Endothelial cell of umbilical vein (primary cell): Measurements from ENCODE around the gene WWC1. TPM values are rescaled to one million over a fixed set of nuclear protein-coding genes. Genes with fewer than 3 reads are reported as not detected.

Experiments used
- BruUV-seq: library from RNA; stranded (reverse); fragments of 400-500 nt; replicated peaks from 2 replicates; lab custom pipeline; 2021; lab: Mats Ljungman, UMichigan
- CTCF ChIA-PET: fragments of 300-600, 350-600 bp; sonication (Branson Sonifier 250); formaldehyde crosslinking; loops from one replicate; lab custom pipeline; 2021; ENCODE audit warnings: antibody characterized with exemption, inconsistent platforms; lab: Charles Lee
- POLR2A ChIA-PET: fragments of 300-600, 350-600 bp; sonication (Branson Sonifier 250); formaldehyde crosslinking; loops from one replicate; lab custom pipeline; 2021; ENCODE audit warnings: antibody characterized with exemption, inconsistent platforms; lab: Charles Lee
- DNase-seq: peaks from one replicate; pipeline ENCODE4 v3.0.0-alpha.2; 2011; ENCODE audit warnings: low read depth, low spot score
- FAIRE-seq: peaks from 2 replicates; lab custom pipeline; 2011; peaks lifted over from hg19 to GRCh38; lab: Jason Lieb, UNC
- H2AFZ ChIP-seq: 2 replicates; pipeline ENCODE4 v1.6.0; 2012; ENCODE audit warnings: low read depth, low read length, control low read depth, inconsistent platforms
- H3K27ac ChIP-seq: 2 replicates; pipeline ENCODE4 v1.5.1; 2011; ENCODE audit warnings: low read depth, mild to moderate bottlenecking, control low read depth, low read length, moderate library complexity; ENCODE audit not compliant: insufficient read depth
- H3K27me3 ChIP-seq, 2 experiments: 2 replicates each; pipeline versions ENCODE4 v1.6.0 to v1.6.1; 2011; ENCODE audit warnings: low read length in 2 of 2, mixed read lengths in 1 of 2; ENCODE audit not compliant: control insufficient read depth in 2 of 2, insufficient read depth in 2 of 2
- H3K36me3 ChIP-seq, 2 experiments: 2 replicates in 1 of 2; 3 replicates in 1 of 2; pipeline ENCODE4 v1.5.1; 2011; ENCODE audit warnings: low read length in 2 of 2, mild to moderate bottlenecking in 1 of 2, moderate library complexity in 1 of 2; ENCODE audit not compliant: control insufficient read depth in 2 of 2, insufficient read depth in 2 of 2; ENCODE audit errors: extremely low read depth in 1 of 2
- H3K4me1 ChIP-seq: 3 replicates; pipeline ENCODE4 v1.5.1; 2011; ENCODE audit warnings: mild to moderate bottlenecking, low read length; ENCODE audit not compliant: control insufficient read depth, insufficient read depth; ENCODE audit errors: extremely low read depth
- H3K4me2 ChIP-seq: 2 replicates; pipeline ENCODE4 v1.6.1; 2011; ENCODE audit warnings: low read length, control low read depth, mixed read lengths; ENCODE audit not compliant: insufficient read depth
- H3K4me3 ChIP-seq, 3 experiments: fragments of 200-600 bp in 1 of 3; sonication (generic), shearing (Covaris generic) in 1 of 3; replicated peaks in 1 of 3; 2 replicates each; pipeline ENCODE4 v1.5.1; 2011 to 2016; ENCODE audit warnings: control low read depth in 3 of 3, low read length in 3 of 3, mild to moderate bottlenecking in 2 of 3, inconsistent platforms in 1 of 3, low read depth in 1 of 3, moderate library complexity in 1 of 3; ENCODE audit not compliant: insufficient read depth in 1 of 3
- H3K79me2 ChIP-seq: 2 replicates; pipeline ENCODE4 v1.6.0; 2012; ENCODE audit warnings: low read length, inconsistent platforms; ENCODE audit not compliant: control insufficient read depth, insufficient read depth
- H3K9ac ChIP-seq: replicated peaks from 2 replicates; pipeline ENCODE3; 2011; ENCODE audit warnings: low read length, control low read depth; ENCODE audit not compliant: insufficient read depth; ENCODE audit errors: extremely low read depth
- H3K9me1 ChIP-seq: replicated peaks from 3 replicates; pipeline ENCODE4 v1.6.0; 2011; ENCODE audit warnings: mild to moderate bottlenecking, low read length; ENCODE audit not compliant: control insufficient read depth, insufficient read depth; ENCODE audit errors: extremely low read depth
- H3K9me3 ChIP-seq: replicated peaks from 2 replicates; pipeline ENCODE4 v1.5.1; 2012; ENCODE audit warnings: low read length, inconsistent platforms; ENCODE audit not compliant: control insufficient read depth, insufficient read depth
- H4K20me1 ChIP-seq: replicated peaks from 2 replicates; pipeline ENCODE3; 2011; ENCODE audit warnings: mild to moderate bottlenecking, low read length; ENCODE audit not compliant: control insufficient read depth, insufficient read depth; ENCODE audit errors: extremely low read depth
- EZH2 ChIP-seq: IDR thresholded peaks from 2 replicates; pipeline ENCODE4 v1.6.1; 2012; ENCODE audit warnings: borderline replicate concordance, low read depth, mild to moderate bottlenecking, moderate library complexity, low read length, inconsistent platforms; ENCODE audit not compliant: severe bottlenecking
- FOS ChIP-seq: IDR thresholded peaks from 2 replicates; pipeline ENCODE4 v1.6.1; 2011; ENCODE audit warnings: mild to moderate bottlenecking, low read length, moderate library complexity, borderline replicate concordance; ENCODE audit not compliant: insufficient read depth
- GATA2 ChIP-seq: IDR thresholded peaks from 2 replicates; pipeline ENCODE4 v1.7.0; 2011; ENCODE audit warnings: low read depth, mild to moderate bottlenecking, moderate library complexity, mixed read lengths, low read length; ENCODE audit not compliant: insufficient read length, insufficient read depth
- JUN ChIP-seq: IDR thresholded peaks from 2 replicates; pipeline ENCODE4 v1.6.1; 2011; ENCODE audit warnings: borderline replicate concordance, low read depth; ENCODE audit not compliant: insufficient read length, insufficient read depth
- POLR2A ChIP-seq: IDR thresholded peaks from 2 replicates; pipeline ENCODE4 v1.6.1; 2012; ENCODE audit warnings: low read depth, mild to moderate bottlenecking, control low read depth, low read length
- POLR2AphosphoS5 ChIP-seq: IDR thresholded peaks from 2 replicates; pipeline ENCODE4 v1.6.1; 2012; ENCODE audit warnings: low read depth, mild to moderate bottlenecking, control low read depth, low read length, moderate library complexity; ENCODE audit not compliant: insufficient read depth
- dilution Hi-C: fragments of 300-500 bp; cut with MboI; formaldehyde crosslinking; loops from one replicate; pipeline ENCODE4 v1.15.0; 2019; ENCODE audit warnings: low sequenced_read_pairs; ENCODE audit not compliant: extremely low pct_ligation_motif_present
- intact Hi-C: fragments of 100-400 bp; cut with micrococcal nuclease; formaldehyde crosslinking; loops from one replicate; pipeline ENCODE4 v1.10.0; 2022
- polyA plus RNA-seq, 4 experiments: library from polyadenylated mRNA; depleted of rRNA in 3 of 4; stranded (reverse) in 3 of 4; unstranded in 1 of 4; fragments of >200 nt; gene quantifications; 2 replicates each; pipeline versions ENCODE4 v1.2.1 to v1.2.3, GENCODE V29; 2011 to 2012; ENCODE audit warnings: missing spikeins in 1 of 4
- total RNA-seq: library from RNA; stranded (reverse); gene quantifications from 2 replicates; pipeline ENCODE4 v1.2.3, GENCODE V29; 2021
- TF ChIP-seq, protein P1 (sequence below): IDR thresholded peaks from 2 replicates; pipeline ENCODE4 v1.6.1; 2011; ENCODE audit not compliant: insufficient read depth, insufficient read length

Gene WWC1
- total and polyA plus RNA-seq, 2 donors (not counting 3 experiments of a cell fraction or from before 2014, with no cell fraction given), result 0.03 to 0.91 TPM

DNA sequence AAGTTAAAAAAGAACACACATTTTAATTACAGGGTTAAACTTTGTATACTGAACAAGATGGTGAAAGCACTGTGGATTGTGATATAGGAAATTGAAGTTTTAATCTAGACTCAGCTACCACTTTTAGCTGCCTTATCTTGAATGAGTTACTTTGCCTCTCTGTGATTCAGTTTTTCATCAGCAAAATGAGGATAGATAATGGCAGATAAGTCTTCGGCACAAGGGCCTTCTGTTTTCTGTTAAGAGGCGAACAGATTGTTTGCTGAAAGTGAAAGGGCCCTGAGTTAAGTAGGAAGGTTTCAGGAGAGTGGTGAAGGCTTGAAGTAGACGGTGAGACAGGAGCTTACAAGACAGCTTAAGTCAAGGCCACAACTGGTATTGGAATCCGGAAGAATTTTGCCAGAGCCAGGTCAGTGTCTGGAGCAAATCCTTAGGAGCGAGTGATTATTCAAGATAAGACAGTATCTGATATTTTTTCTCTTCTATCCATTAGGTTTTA is 202.7 kb downstream of the WWC1 start:
- Histone ChIP-seq H3K4me1 (no peaks in the 10 kb centered on the region), H3K9ac (no peak overlapping the region), H3K36me3 (peaks cover 22 to 26% of the 10 kb centered on the region in 2 experiments), H4K20me1 (no peaks in the 10 kb centered on the region), H3K27ac (no peak overlapping the region), H2AFZ (no peak overlapping the region), H3K27me3 (no peaks in the 10 kb centered on the region), H3K4me2 (no peak overlapping the region), H3K9me3 (no peaks in the 10 kb centered on the region), H3K9me1 (no peaks in the 10 kb centered on the region), H3K4me3 (no peak overlapping the region), H3K79me2 (peaks cover 4% of the 10 kb centered on the region)
- dilution Hi-C loops, result no loop called here
- TF ChIP-seq POLR2A (no peak), POLR2AphosphoS5 (no peak), GATA2 (no peak)
- POLR2A ChIA-PET, result no interaction called here
- CTCF ChIA-PET, result no interaction called here
- no TSS peak for BruUV-seq
- FAIRE-seq (no peak), DNase-seq (no peak)
- intact Hi-C loops, result no loop called here

DNA sequence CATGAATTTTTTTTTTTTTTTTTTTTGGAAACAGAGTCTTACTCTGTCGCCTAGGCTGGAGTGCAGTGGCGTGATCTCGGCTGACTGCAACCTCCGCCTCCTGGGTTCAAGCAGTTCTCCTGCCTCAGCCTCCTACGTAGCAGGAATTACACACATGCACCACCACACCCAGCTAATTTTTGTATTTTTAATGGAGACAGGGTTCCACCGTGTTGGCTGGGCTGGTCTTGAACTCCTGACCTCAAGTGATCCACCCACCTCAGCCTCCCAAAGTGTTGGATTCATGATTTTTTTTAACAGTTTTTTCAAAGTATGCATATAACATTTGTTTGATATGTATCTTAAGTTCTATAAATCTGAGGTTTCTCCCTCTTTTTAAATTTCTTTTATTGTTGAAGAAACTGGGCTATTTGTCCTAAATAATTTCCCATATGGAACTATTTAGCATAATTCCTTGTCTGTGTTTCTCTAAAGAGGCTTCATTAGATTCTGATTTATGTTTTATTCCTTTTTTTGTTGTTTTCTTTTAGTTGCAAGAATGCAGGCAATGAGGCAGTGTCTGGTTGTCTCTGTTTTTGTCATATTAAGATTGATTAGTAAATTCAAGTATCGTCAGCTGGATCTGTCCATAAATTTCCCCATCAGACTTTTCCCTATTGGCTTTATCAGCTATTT is 211.3 kb downstream of the WWC1 start:
- no peak for TF ChIP-seq GATA2
- TF ChIP-seq FOS, result no peak
- TF ChIP-seq, protein P1, sequence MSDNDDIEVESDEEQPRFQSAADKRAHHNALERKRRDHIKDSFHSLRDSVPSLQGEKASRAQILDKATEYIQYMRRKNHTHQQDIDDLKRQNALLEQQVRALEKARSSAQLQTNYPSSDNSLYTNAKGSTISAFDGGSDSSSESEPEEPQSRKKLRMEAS, result no peak
- TF ChIP-seq EZH2, result no peak
- no peak for TF ChIP-seq JUN
- POLR2A ChIA-PET, result no interaction called here
- BruUV-seq, result no TSS peak
- CTCF ChIA-PET, result no interaction called here
- H3K4me2 ChIP-seq, result no peak overlapping the region
- H3K9ac ChIP-seq, result no peak overlapping the region
- no peaks in the 10 kb centered on the region for H4K20me1 ChIP-seq
- FAIRE-seq (no peak), DNase-seq (no peak)
- peaks cover 9 to 13% of the 10 kb centered on the region in 2 experiments for H3K36me3 ChIP-seq
- no peaks in the 10 kb centered on the region for H3K9me1 ChIP-seq
- no peaks in the 10 kb centered on the region for H3K27me3 ChIP-seq
- H3K4me1 ChIP-seq, result no peaks in the 10 kb centered on the region
- no peaks in the 10 kb centered on the region for H3K9me3 ChIP-seq
- no peak overlapping the region for H3K27ac ChIP-seq
- H2AFZ ChIP-seq, result no peak overlapping the region
- H3K79me2 ChIP-seq, result no peaks in the 10 kb centered on the region
- no peak overlapping the region for H3K4me3 ChIP-seq
- intact Hi-C loops, result no loop called here
- dilution Hi-C loops, result no loop called here
